HTR-8/SVneo (cell line): ENCODE measurements around the gene SLAMF9.

ENCODE experiments used
- DNase-seq: peaks from one replicate; pipeline ENCODE4 v3.0.0; 2011; ENCODE audit warnings: low spot score, mixed read lengths; ENCODE audit not compliant: insufficient read length
- FAIRE-seq: peaks from 2 replicates; lab custom pipeline; 2011; peaks lifted over from hg19 to GRCh38; lab: Jason Lieb, UNC

Gene SLAMF9

GRCh38 chr1:159947942-159948341 lies 6.1 kb downstream of the SLAMF9 start:
- FAIRE-seq (no peak), DNase-seq (no peak)

GRCh38 chr1:159946242-159947187 lies 7.5 kb downstream of the SLAMF9 start:
- FAIRE-seq (no peak), DNase-seq (no peak)

- DNase-seq = peak; percentile 79
- FAIRE-seq = no peak
Measured at GRCh38 chr1:159945483-159946241, 8.4 kb downstream of the SLAMF9 start, which contains the start of gene IGSF9. IGSF9 (minus strand) TSS chr1:159945613; CDS start chr1:159943454, 2,159 bp downstream.

GRCh38 chr1:159944623-159945455 lies 9.2 kb downstream of the SLAMF9 start:
- no peak for FAIRE-seq

GRCh38 chr1:159943908-159944622 lies 10.0 kb downstream of the SLAMF9 start:
- no peak for DNase-seq
- no peak for FAIRE-seq

More at GRCh38 chr1:159944623-159945455, 9.2 kb downstream of the SLAMF9 start:
- no peak for DNase-seq

- DNase-seq = no peak
- FAIRE-seq = no peak
Measured at GRCh38 chr1:159943278-159943640, 10.8 kb downstream of the SLAMF9 start.

- DNase-seq (no peak), FAIRE-seq (no peak)
Measured at GRCh38 chr1:159942632-159943277, 11.3 kb downstream of the SLAMF9 start.

- DNase-seq (no peak), FAIRE-seq (no peak)
Measured at GRCh38 chr1:159941591-159942560, 12.2 kb downstream of the SLAMF9 start.

GRCh38 chr1:159941141-159941540 lies 12.9 kb downstream of the SLAMF9 start:
- no peak for FAIRE-seq

GRCh38 chr1:159940006-159940620 lies 13.9 kb downstream of the SLAMF9 start:
- DNase-seq (no peak), FAIRE-seq (no peak)

More at GRCh38 chr1:159941141-159941540, 12.9 kb downstream of the SLAMF9 start:
- no peak for DNase-seq

GRCh38 chr1:159939678-159940002 lies 14.4 kb downstream of the SLAMF9 start:
- no peak for FAIRE-seq

GRCh38 chr1:159938905-159939677 lies 14.9 kb downstream of the SLAMF9 start:
- no peak for FAIRE-seq
- no peak for DNase-seq

More at GRCh38 chr1:159939678-159940002, 14.4 kb downstream of the SLAMF9 start:
- no peak for DNase-seq

GRCh38 chr1:159938211-159938852 lies 15.7 kb downstream of the SLAMF9 start:
- no peak for DNase-seq
- no peak for FAIRE-seq

- no peak for DNase-seq
- no peak for FAIRE-seq
Measured at GRCh38 chr1:159937054-159937750, 16.8 kb downstream of the SLAMF9 start.

GRCh38 chr1:159936273-159936904 lies 17.6 kb downstream of the SLAMF9 start:
- FAIRE-seq (peak; percentile 40), DNase-seq (peak; percentile 68)
